WTC11 (cell line): ENCODE results near the gene RASSF4. TPM values are rescaled to one million over a fixed set of nuclear protein-coding genes. Genes with fewer than 3 reads are reported as not detected.

Experiments used
- ATAC-seq: fragments of 200-7000 bp; cut with Tn5 transposase; 2 replicates; pipeline ENCODE4 v1.10.0; 2021; ENCODE audit warnings: mild to moderate bottlenecking, moderate library complexity
- CTCF ChIA-PET: fragments of 300-600 bp; sonication (Branson Sonifier 250); formaldehyde crosslinking; loops from one replicate; lab custom pipeline; 2021; ENCODE audit warnings: antibody characterized with exemption; lab: Charles Lee
- POLR2A ChIA-PET: fragments of 350-600 bp; sonication (Branson Sonifier 250); formaldehyde crosslinking; loops from one replicate; lab custom pipeline; 2021; ENCODE audit warnings: antibody characterized with exemption; lab: Charles Lee
- DNase-seq: peaks from one replicate; pipeline ENCODE4 v3.0.0; 2021; ENCODE audit warnings: low spot score
- H3K27ac Mint-ChIP-seq: 2 replicates; pipeline ENCODE4 v1.8.0; 2021; ENCODE audit warnings: mixed read lengths
- H3K27me3 Mint-ChIP-seq: 2 replicates; pipeline ENCODE4 v1.8.0; 2021; ENCODE audit warnings: low read depth, mild to moderate bottlenecking, moderate library complexity, mixed read lengths
- H3K36me3 Mint-ChIP-seq: 2 replicates; pipeline ENCODE4 v1.8.0; 2021; ENCODE audit warnings: mixed read lengths
- H3K4me1 Mint-ChIP-seq: 2 replicates; pipeline ENCODE4 v1.8.0; 2022; ENCODE audit warnings: mixed read lengths
- H3K4me3 Mint-ChIP-seq: 2 replicates; pipeline ENCODE4 v1.8.0; 2021; ENCODE audit warnings: mild to moderate bottlenecking, moderate library complexity, mixed read lengths
- H3K9me3 Mint-ChIP-seq: 2 replicates; pipeline ENCODE4 v1.8.0; 2021; ENCODE audit warnings: mixed read lengths
- NFYB ChIP-seq: sonication (generic); formaldehyde crosslinking; conservative IDR thresholded peaks from 2 replicates; pipeline ENCODE4 v1.8.0; 2022; ENCODE audit warnings: low read depth, missing genetic modification reagents
- PRRX2 ChIP-seq: fragments of 250-450 bp; sonication (Bioruptor Pico); IDR thresholded peaks from 2 replicates; pipeline ENCODE4 v1.8.0; 2021; ENCODE audit warnings: mild to moderate bottlenecking
- RELA ChIP-seq: sonication (generic); formaldehyde crosslinking; IDR thresholded peaks from 2 replicates; pipeline ENCODE4 v1.8.1; 2022; ENCODE audit warnings: missing genetic modification reagents, mild to moderate bottlenecking, borderline replicate concordance
- SMAD4 ChIP-seq: sonication (generic); formaldehyde crosslinking; IDR thresholded peaks from 2 replicates; pipeline ENCODE4 v1.8.0; 2022; ENCODE audit warnings: mild to moderate bottlenecking, missing genetic modification reagents
- ZNF219 ChIP-seq: sonication (generic); formaldehyde crosslinking; IDR thresholded peaks from 2 replicates; pipeline ENCODE4 v1.8.0; 2023; ENCODE audit warnings: missing genetic modification reagents, mild to moderate bottlenecking, borderline replicate concordance
- ZNF263 ChIP-seq: sonication (generic); formaldehyde crosslinking; IDR thresholded peaks from 2 replicates; pipeline ENCODE4 v1.8.1; 2022; ENCODE audit warnings: low read depth, mild to moderate bottlenecking, moderate library complexity, missing genetic modification reagents
- total RNA-seq: library from RNA; stranded (reverse); gene quantifications from 3 replicates; pipeline ENCODE4 v1.2.3, GENCODE V29; 2021
- TF ChIP-seq, protein P1 (sequence below): sonication (generic); formaldehyde crosslinking; IDR thresholded peaks from 2 replicates; pipeline ENCODE4 v1.8.0; 2022; ENCODE audit warnings: mild to moderate bottlenecking, missing genetic modification reagents
- TF ChIP-seq, protein P2 (sequence below): fragments of 200-600 bp; IDR thresholded peaks from 2 replicates; pipeline ENCODE4 v1.8.0; 2022; ENCODE audit warnings: antibody characterized with exemption
- TF ChIP-seq, protein P3 (sequence below): fragments of 250-450 bp; sonication (Bioruptor Pico); conservative IDR thresholded peaks from 2 replicates; pipeline ENCODE4 v1.9.0; 2021; ENCODE audit warnings: mild to moderate bottlenecking
- TF ChIP-seq, protein P4 (sequence below): sonication (generic); formaldehyde crosslinking; IDR thresholded peaks from 2 replicates; pipeline ENCODE4 v1.8.1; 2022; ENCODE audit warnings: low read depth, mild to moderate bottlenecking, moderate library complexity, missing genetic modification reagents, borderline replicate concordance
- TF ChIP-seq, protein P5 (sequence below): sonication (generic); formaldehyde crosslinking; IDR thresholded peaks from 2 replicates; pipeline ENCODE4 v1.8.0; 2022; ENCODE audit warnings: missing genetic modification reagents
- TF ChIP-seq, protein P6 (sequence below): sonication (generic); formaldehyde crosslinking; conservative IDR thresholded peaks from 2 replicates; pipeline ENCODE4 v1.8.1; 2023; ENCODE audit warnings: mild to moderate bottlenecking, low read depth, missing genetic modification reagents, moderate library complexity

RASSF4 gene
- total RNA-seq, 1 experiment from 2014 or later = 15.7 TPM

DNA sequence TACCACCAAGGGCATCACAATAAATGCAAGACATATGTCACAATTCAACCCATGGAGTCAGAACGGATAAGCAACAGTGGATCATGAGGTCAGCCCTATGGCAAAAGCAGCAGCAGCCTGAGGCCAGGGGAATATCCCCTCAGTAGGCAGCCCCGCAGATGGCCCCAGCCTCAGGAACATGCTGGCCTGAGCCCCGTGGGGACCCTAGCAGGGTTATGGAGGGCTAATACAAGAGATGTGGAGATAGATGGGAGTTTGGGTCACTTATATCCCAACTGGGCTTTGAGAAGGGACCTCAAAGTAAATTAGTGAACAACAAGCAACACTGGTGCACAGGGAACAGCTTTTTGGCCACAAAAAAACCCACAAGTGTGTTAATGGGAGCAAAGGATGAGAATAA, 39.4 kb upstream of the RASSF4 start (continued):
- TF ChIP-seq ZNF219 (CRISPR knock-in tag) = no peak
- TF ChIP-seq, protein P1, sequence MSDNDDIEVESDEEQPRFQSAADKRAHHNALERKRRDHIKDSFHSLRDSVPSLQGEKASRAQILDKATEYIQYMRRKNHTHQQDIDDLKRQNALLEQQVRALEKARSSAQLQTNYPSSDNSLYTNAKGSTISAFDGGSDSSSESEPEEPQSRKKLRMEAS (CRISPR knock-in tag) = no peak
- TF ChIP-seq PRRX2 = no peak
- TF ChIP-seq, protein P2, sequence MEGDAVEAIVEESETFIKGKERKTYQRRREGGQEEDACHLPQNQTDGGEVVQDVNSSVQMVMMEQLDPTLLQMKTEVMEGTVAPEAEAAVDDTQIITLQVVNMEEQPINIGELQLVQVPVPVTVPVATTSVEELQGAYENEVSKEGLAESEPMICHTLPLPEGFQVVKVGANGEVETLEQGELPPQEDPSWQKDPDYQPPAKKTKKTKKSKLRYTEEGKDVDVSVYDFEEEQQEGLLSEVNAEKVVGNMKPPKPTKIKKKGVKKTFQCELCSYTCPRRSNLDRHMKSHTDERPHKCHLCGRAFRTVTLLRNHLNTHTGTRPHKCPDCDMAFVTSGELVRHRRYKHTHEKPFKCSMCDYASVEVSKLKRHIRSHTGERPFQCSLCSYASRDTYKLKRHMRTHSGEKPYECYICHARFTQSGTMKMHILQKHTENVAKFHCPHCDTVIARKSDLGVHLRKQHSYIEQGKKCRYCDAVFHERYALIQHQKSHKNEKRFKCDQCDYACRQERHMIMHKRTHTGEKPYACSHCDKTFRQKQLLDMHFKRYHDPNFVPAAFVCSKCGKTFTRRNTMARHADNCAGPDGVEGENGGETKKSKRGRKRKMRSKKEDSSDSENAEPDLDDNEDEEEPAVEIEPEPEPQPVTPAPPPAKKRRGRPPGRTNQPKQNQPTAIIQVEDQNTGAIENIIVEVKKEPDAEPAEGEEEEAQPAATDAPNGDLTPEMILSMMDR = no peak
- TF ChIP-seq SMAD4 (CRISPR knock-in tag) = no peak
- TF ChIP-seq, protein P3, sequence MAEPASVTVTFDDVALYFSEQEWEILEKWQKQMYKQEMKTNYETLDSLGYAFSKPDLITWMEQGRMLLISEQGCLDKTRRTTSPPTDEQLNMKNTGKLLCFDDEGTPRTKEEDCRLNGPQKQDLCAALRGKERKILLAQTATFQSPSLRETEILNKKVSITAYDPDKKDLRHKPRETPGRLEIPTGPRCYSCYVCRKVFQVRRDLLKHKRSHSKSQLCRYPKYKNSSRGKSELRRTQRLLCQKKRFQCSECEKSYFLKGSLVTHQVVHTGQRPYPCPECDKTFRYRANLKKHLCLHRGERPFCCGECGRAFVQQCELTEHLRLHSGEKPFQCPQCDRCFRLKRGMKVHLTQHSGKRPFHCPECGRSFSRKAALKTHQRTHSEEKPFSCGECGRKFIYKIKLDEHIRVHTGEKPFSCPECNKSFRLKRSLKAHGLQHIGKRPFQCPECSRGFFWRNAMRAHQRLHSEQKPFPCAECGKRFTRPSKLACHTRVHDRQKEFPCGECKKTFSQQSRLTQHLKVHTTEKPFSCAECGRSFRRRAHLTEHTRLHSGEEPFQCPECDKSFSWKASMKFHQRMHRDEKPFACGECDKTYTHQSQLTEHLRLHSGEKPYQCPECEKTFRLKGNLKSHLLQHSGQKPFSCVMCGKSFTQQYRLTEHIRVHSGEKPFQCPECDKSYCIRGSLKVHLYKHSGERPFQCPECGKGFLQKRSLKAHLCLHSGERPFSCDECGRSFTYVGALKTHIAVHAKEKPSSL (CRISPR knock-in tag) = no peak
- TF ChIP-seq RELA = no peak
- no peak for TF ChIP-seq ZNF263 (CRISPR knock-in tag)

DNA sequence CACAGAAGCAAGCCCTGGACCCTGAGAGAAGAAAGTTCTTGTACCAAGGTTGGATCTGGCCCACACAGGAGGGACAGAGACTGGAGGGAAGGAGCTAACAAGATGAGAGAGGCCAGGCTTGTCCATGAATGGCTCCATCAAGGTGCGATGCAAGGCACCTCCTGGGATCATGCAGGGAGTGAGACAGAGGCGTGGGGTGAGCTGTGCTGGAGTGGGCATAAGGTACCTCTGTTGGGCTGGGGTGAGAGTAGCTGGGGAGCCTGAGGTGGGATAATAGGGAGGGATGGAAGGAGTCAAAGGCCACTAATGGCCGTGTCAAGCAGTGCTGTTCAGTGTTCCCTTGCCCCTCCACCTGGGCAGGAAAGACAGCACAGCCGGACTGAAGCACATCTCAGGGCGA, 38.5 kb upstream of the RASSF4 start:
- TF ChIP-seq, protein P4, sequence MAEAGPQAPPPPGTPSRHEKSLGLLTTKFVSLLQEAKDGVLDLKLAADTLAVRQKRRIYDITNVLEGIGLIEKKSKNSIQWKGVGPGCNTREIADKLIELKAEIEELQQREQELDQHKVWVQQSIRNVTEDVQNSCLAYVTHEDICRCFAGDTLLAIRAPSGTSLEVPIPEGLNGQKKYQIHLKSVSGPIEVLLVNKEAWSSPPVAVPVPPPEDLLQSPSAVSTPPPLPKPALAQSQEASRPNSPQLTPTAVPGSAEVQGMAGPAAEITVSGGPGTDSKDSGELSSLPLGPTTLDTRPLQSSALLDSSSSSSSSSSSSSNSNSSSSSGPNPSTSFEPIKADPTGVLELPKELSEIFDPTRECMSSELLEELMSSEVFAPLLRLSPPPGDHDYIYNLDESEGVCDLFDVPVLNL (CRISPR knock-in tag) = no peak
- TF ChIP-seq, protein P5, sequence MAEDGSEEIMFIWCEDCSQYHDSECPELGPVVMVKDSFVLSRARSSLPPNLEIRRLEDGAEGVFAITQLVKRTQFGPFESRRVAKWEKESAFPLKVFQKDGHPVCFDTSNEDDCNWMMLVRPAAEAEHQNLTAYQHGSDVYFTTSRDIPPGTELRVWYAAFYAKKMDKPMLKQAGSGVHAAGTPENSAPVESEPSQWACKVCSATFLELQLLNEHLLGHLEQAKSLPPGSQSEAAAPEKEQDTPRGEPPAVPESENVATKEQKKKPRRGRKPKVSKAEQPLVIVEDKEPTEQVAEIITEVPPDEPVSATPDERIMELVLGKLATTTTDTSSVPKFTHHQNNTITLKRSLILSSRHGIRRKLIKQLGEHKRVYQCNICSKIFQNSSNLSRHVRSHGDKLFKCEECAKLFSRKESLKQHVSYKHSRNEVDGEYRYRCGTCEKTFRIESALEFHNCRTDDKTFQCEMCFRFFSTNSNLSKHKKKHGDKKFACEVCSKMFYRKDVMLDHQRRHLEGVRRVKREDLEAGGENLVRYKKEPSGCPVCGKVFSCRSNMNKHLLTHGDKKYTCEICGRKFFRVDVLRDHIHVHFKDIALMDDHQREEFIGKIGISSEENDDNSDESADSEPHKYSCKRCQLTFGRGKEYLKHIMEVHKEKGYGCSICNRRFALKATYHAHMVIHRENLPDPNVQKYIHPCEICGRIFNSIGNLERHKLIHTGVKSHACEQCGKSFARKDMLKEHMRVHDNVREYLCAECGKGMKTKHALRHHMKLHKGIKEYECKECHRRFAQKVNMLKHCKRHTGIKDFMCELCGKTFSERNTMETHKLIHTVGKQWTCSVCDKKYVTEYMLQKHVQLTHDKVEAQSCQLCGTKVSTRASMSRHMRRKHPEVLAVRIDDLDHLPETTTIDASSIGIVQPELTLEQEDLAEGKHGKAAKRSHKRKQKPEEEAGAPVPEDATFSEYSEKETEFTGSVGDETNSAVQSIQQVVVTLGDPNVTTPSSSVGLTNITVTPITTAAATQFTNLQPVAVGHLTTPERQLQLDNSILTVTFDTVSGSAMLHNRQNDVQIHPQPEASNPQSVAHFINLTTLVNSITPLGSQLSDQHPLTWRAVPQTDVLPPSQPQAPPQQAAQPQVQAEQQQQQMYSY (CRISPR knock-in tag) = no peak
- no peak for TF ChIP-seq NFYB (CRISPR knock-in tag)
- TF ChIP-seq, protein P6, sequence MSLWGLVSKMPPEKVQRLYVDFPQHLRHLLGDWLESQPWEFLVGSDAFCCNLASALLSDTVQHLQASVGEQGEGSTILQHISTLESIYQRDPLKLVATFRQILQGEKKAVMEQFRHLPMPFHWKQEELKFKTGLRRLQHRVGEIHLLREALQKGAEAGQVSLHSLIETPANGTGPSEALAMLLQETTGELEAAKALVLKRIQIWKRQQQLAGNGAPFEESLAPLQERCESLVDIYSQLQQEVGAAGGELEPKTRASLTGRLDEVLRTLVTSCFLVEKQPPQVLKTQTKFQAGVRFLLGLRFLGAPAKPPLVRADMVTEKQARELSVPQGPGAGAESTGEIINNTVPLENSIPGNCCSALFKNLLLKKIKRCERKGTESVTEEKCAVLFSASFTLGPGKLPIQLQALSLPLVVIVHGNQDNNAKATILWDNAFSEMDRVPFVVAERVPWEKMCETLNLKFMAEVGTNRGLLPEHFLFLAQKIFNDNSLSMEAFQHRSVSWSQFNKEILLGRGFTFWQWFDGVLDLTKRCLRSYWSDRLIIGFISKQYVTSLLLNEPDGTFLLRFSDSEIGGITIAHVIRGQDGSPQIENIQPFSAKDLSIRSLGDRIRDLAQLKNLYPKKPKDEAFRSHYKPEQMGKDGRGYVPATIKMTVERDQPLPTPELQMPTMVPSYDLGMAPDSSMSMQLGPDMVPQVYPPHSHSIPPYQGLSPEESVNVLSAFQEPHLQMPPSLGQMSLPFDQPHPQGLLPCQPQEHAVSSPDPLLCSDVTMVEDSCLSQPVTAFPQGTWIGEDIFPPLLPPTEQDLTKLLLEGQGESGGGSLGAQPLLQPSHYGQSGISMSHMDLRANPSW = no peak
- Mint-ChIP-seq H3K4me1 (no peaks in the 10 kb centered on the region), H3K36me3 (peaks cover 8% of the 10 kb centered on the region), H3K27me3 (peaks cover 7% of the 10 kb centered on the region), H3K9me3 (peaks cover 14% of the 10 kb centered on the region), H3K4me3 (no peak overlapping the region), H3K27ac (no peak overlapping the region)
- ATAC-seq (no peak), DNase-seq (no peak)
- POLR2A ChIA-PET = no interaction called here
- CTCF ChIA-PET = interaction anchor here (0.9 to 1.8 kb wide), 3 partner anchors 12 to 57 kb away, joined by 3 to 8 read pairs (median 7); no protein-coding TSS in a partner anchor
